H1 (cell line): ENCODE results near the gene PPP1R12B. TPM values are rescaled to one million over a fixed set of nuclear protein-coding genes. Genes with fewer than 3 reads are reported as not detected.

Experiments used
- CTCF ChIA-PET: fragments of 300-600 bp; sonication (Branson Sonifier 250); formaldehyde crosslinking; loops from one replicate; lab custom pipeline; 2021; ENCODE audit not compliant: partially characterized antibody; lab: Charles Lee
- POLR2A ChIA-PET: fragments of 300-600 bp; sonication (Branson Sonifier 250); formaldehyde crosslinking; loops from one replicate; lab custom pipeline; 2021; ENCODE audit warnings: inconsistent platforms; ENCODE audit not compliant: partially characterized antibody; lab: Charles Lee
- DNase-seq, 2 experiments: peaks; one replicate each; pipeline versions ENCODE4 v3.0.0 to v3.0.0-alpha.2; 2010 to 2022; ENCODE audit warnings: low spot score in 2 of 2, low read depth in 1 of 2, mixed read lengths in 1 of 2
- FAIRE-seq: peaks from 2 replicates; lab custom pipeline; 2011; peaks lifted over from hg19 to GRCh38; lab: Jason Lieb, UNC
- H2AFZ ChIP-seq: 2 replicates; pipeline ENCODE4 v1.8.1; 2012; ENCODE audit warnings: low read length, inconsistent platforms
- H2AK5ac ChIP-seq: 2 replicates; pipeline ENCODE4 v1.6.1; 2013; ENCODE audit warnings: low read depth, low read length
- H2BK120ac ChIP-seq: replicated peaks from 2 replicates; pipeline ENCODE3; 2013; ENCODE audit warnings: low read depth, low read length, inconsistent platforms
- H2BK12ac ChIP-seq: 2 replicates; pipeline ENCODE4 v1.6.1; 2013; ENCODE audit warnings: low read depth, low read length
- H2BK15ac ChIP-seq: 2 replicates; pipeline ENCODE4 v1.6.1; 2013; ENCODE audit warnings: low read length
- H2BK20ac ChIP-seq: 2 replicates; pipeline ENCODE4 v1.6.1; 2013; ENCODE audit warnings: low read length
- H2BK5ac ChIP-seq: 2 replicates; pipeline ENCODE4 v1.6.1; 2013; ENCODE audit warnings: low read depth, low read length
- H3K14ac ChIP-seq: 2 replicates; pipeline ENCODE4 v1.6.1; 2013; ENCODE audit warnings: inconsistent platforms; ENCODE audit not compliant: insufficient read length
- H3K18ac ChIP-seq: 2 replicates; pipeline ENCODE4 v1.6.1; 2013; ENCODE audit warnings: low read length; ENCODE audit errors: extremely low read depth
- H3K23ac ChIP-seq: 2 replicates; pipeline ENCODE4 v1.6.1; 2013; ENCODE audit warnings: inconsistent platforms; ENCODE audit not compliant: insufficient read length
- H3K23me2 ChIP-seq: 2 replicates; pipeline ENCODE4 v1.6.1; 2013; ENCODE audit warnings: low read depth, low read length
- H3K27ac ChIP-seq: 2 replicates; pipeline ENCODE4 v1.6.1; 2011; ENCODE audit warnings: low read depth, low read length, inconsistent platforms
- H3K27me3 ChIP-seq, 4 experiments: replicated peaks in 1 of 4; 1 replicate in 1 of 4; 2 replicates in 3 of 4; pipeline versions ENCODE4 v1.6.1 to v1.8.1; 2011 to 2013; ENCODE audit warnings: low read length in 3 of 4, mild to moderate bottlenecking in 3 of 4, inconsistent platforms in 2 of 4, mixed read lengths in 2 of 4, moderate library complexity in 1 of 4; ENCODE audit not compliant: control insufficient read depth in 3 of 4, insufficient read depth in 3 of 4; ENCODE audit errors: extremely low read depth in 1 of 4
- H3K36me3 ChIP-seq, 4 experiments: 2 replicates each; pipeline versions ENCODE4 v1.6.1 to v1.8.1; 2011 to 2013; ENCODE audit warnings: mild to moderate bottlenecking in 4 of 4, low read length in 3 of 4, moderate library complexity in 2 of 4, control low read depth in 1 of 4, inconsistent platforms in 1 of 4; ENCODE audit not compliant: insufficient read depth in 4 of 4, control insufficient read depth in 2 of 4
- H3K4ac ChIP-seq: replicated peaks from 2 replicates; pipeline ENCODE3; 2013; ENCODE audit warnings: low read length, low read depth, mixed read lengths, inconsistent platforms; ENCODE audit not compliant: insufficient read length
- H3K4me1 ChIP-seq, 4 experiments: replicated peaks in 1 of 4; 1 replicate in 1 of 4; 2 replicates in 3 of 4; pipeline versions ENCODE4 v1.6.1 to v1.8.1; 2011 to 2013; ENCODE audit warnings: low read length in 3 of 4, inconsistent platforms in 2 of 4, mixed read lengths in 1 of 4; ENCODE audit not compliant: insufficient read depth in 4 of 4, control insufficient read depth in 3 of 4
- H3K4me2 ChIP-seq, 2 experiments: 2 replicates each; pipeline versions ENCODE4 v1.6.1 to v1.8.1; 2011 to 2013; ENCODE audit warnings: low read depth in 2 of 2, low read length in 2 of 2, control low read depth in 1 of 2, inconsistent platforms in 1 of 2, mild to moderate bottlenecking in 1 of 2; ENCODE audit not compliant: insufficient read depth in 1 of 2
- H3K4me3 ChIP-seq, 4 experiments: fragments of 200-600, 300-600 bp in 1 of 4; sonication (generic), shearing (Covaris generic), sonication (Bioruptor Twin) in 1 of 4; 2 replicates each; pipeline versions ENCODE4 v1.5.1 to v1.8.1; 2011 to 2016; ENCODE audit warnings: low read length in 4 of 4, low read depth in 3 of 4, control low read depth in 2 of 4, inconsistent platforms in 2 of 4, mild to moderate bottlenecking in 2 of 4, mixed read lengths in 1 of 4, moderate library complexity in 1 of 4; ENCODE audit not compliant: insufficient read depth in 2 of 4; ENCODE audit errors: extremely low read depth in 1 of 4
- H3K56ac ChIP-seq: replicated peaks from 2 replicates; pipeline ENCODE3; 2013; ENCODE audit warnings: low read depth, mild to moderate bottlenecking, mixed read lengths, low read length, inconsistent platforms; ENCODE audit not compliant: insufficient read length
- H3K79me1 ChIP-seq: 2 replicates; pipeline ENCODE4 v1.6.1; 2013; ENCODE audit warnings: low read depth, low read length, control low read depth
- H3K79me2 ChIP-seq, 2 experiments: 2 replicates each; pipeline versions ENCODE4 v1.6.1 to v1.8.1; 2012 to 2013; ENCODE audit warnings: low read length in 2 of 2, mild to moderate bottlenecking in 2 of 2, inconsistent platforms in 1 of 2; ENCODE audit not compliant: insufficient read depth in 2 of 2, control insufficient read depth in 1 of 2
- H3K9ac ChIP-seq, 4 experiments: replicated peaks in 1 of 4; 1 replicate in 1 of 4; 2 replicates in 3 of 4; pipeline versions ENCODE4 v1.6.1 to v1.8.1; 2011 to 2013; ENCODE audit warnings: low read depth in 3 of 4, low read length in 3 of 4, control low read depth in 2 of 4, mild to moderate bottlenecking in 2 of 4, moderate library complexity in 2 of 4, inconsistent platforms in 1 of 4; ENCODE audit errors: extremely low read depth in 1 of 4
- H3K9me3 ChIP-seq, 2 experiments: 2 replicates each; pipeline versions ENCODE4 v1.6.1 to v1.8.1; 2012 to 2013; ENCODE audit warnings: mild to moderate bottlenecking in 2 of 2, moderate library complexity in 2 of 2, control low read depth in 1 of 2, inconsistent platforms in 1 of 2, low read depth in 1 of 2, low read length in 1 of 2, mixed read lengths in 1 of 2; ENCODE audit not compliant: insufficient read depth in 2 of 2
- H4K20me1 ChIP-seq, 2 experiments: replicated peaks in 1 of 2; 2 replicates each; pipeline versions ENCODE3 to v1.8.1; 2011 to 2013; ENCODE audit warnings: inconsistent platforms in 2 of 2, low read length in 2 of 2, mild to moderate bottlenecking in 1 of 2; ENCODE audit not compliant: insufficient read depth in 2 of 2, control insufficient read depth in 1 of 2
- H4K5ac ChIP-seq: 2 replicates; pipeline ENCODE4 v1.6.1; 2013; ENCODE audit warnings: low read length, low read depth, mixed read lengths, inconsistent platforms; ENCODE audit not compliant: insufficient read length
- H4K8ac ChIP-seq: 2 replicates; pipeline ENCODE4 v1.8.0; 2013; ENCODE audit warnings: mild to moderate bottlenecking, moderate library complexity, low read length, inconsistent platforms; ENCODE audit not compliant: insufficient read depth; ENCODE audit errors: extremely low read depth
- H4K91ac ChIP-seq: replicated peaks from 2 replicates; pipeline ENCODE3; 2013; ENCODE audit warnings: low read length, mixed read lengths, inconsistent platforms; ENCODE audit not compliant: insufficient read length
- BCL11A ChIP-seq, 2 experiments: IDR thresholded peaks; one replicate each; pipeline ENCODE4 v1.6.1; 2011; ENCODE audit warnings: low read depth in 2 of 2, low read length in 2 of 2, mild to moderate bottlenecking in 2 of 2
- CEBPB ChIP-seq: IDR thresholded peaks from 2 replicates; pipeline ENCODE4 v1.6.1; 2012; ENCODE audit warnings: low read depth, low read length
- JUN ChIP-seq: IDR thresholded peaks from 2 replicates; pipeline ENCODE4 v1.6.1; 2011; ENCODE audit warnings: low read depth, mild to moderate bottlenecking, improper control_type of control experiment, low read length
- SP2 ChIP-seq: IDR thresholded peaks from 2 replicates; pipeline ENCODE4 v1.6.1; 2012; ENCODE audit warnings: mild to moderate bottlenecking, low read length, inconsistent platforms
- WGBS, 2 experiments: shearing (Covaris generic) in 1 of 2; methylation state at CpG; one replicate each; pipeline versions ENCODE4 v1.1.6 to v1.1.7; 2013 to 2015; ENCODE audit warnings: low lambda C conversion rate in 2 of 2, mixed read lengths in 2 of 2, inconsistent platforms in 1 of 2, low coverage in 1 of 2, missing lambda C conversion rate in 1 of 2; ENCODE audit not compliant: insufficient replicate concordance in 2 of 2, insufficient coverage in 1 of 2, insufficient read length in 1 of 2; ENCODE audit errors: extremely low coverage in 1 of 2, missing lambda C conversion rate in 1 of 2; 5-methylcytosine and 5-hydroxymethylcytosine counted together
- polyA plus RNA-seq, 7 experiments: library from polyadenylated mRNA; depleted of rRNA in 3 of 7; stranded (reverse) in 5 of 7; unstranded in 2 of 7; fragments of >200 nt in 5 of 7; fragments of 200-250 nt in 2 of 7; gene quantifications; 1 replicate in 5 of 7; 2 replicates in 1 of 7; 4 replicates in 1 of 7; pipeline versions ENCODE4 v1.2.1 to v1.2.3, GENCODE V29; 2011 to 2013; ENCODE audit warnings: missing spikeins in 2 of 7, mixed read lengths in 2 of 7
- total RNA-seq: library from RNA; stranded (reverse); fragmentation: NEBNext Ultra II Directional; extraction: Animal tissue kit (Norgen Biotek cat#: 25700); gene quantifications from 2 replicates; pipeline ENCODE4 v1.2.1, GENCODE V29; 2021
- TF ChIP-seq, protein P1 (sequence below): IDR thresholded peaks from 2 replicates; pipeline ENCODE4 v1.6.1; 2011; ENCODE audit warnings: low read depth, mild to moderate bottlenecking, low read length; ENCODE audit not compliant: insufficient read depth

PPP1R12B gene
- total and polyA plus RNA-seq, 2 of the 8 experiments (the other 6 are each of a cell fraction or from before 2014, with no cell fraction given): 7.9 to 18.7 TPM

DNA sequence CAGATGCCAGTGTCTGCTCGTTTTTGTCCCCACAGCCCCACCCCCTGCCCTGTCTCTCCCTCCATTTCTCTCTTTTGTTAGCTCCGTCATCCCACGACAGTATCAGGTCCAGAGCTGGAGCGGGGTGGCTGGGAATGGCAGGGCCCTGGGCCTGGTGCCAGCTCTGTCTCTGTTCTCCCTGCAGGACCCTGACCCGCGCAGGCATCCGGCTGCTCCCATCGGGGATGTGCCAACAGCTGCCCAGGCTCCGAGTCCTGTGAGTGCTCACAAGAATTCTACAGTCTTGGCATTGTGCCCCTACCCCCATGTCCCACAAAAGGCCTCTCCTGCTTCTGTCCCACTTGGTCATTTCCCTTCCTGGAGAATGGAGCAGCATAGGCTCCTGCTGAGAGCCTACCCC, 44.1 kb upstream of the PPP1R12B start:
- no peak overlapping the region for H2BK5ac ChIP-seq
- no peak overlapping the region for H2AFZ ChIP-seq
- H2BK12ac ChIP-seq: no peak overlapping the region
- no peak overlapping the region for H4K8ac ChIP-seq
- POLR2A ChIA-PET: no interaction called here
- H3K14ac ChIP-seq: no peak overlapping the region
- H3K27me3 ChIP-seq: no peaks in the 10 kb centered on the region; a peak in 1 of 7 replicates
- H3K4me3 ChIP-seq: no peak overlapping the region
- H3K4me2 ChIP-seq: no peak overlapping the region
- FAIRE-seq (no peak), DNase-seq (no peak)
- H3K23ac ChIP-seq: no peak overlapping the region
- H3K56ac ChIP-seq: no peak overlapping the region
- no peak overlapping the region for H2AK5ac ChIP-seq
- H3K36me3 ChIP-seq: no peaks in the 10 kb centered on the region
- H3K18ac ChIP-seq: no peak overlapping the region
- no peaks in the 10 kb centered on the region for H3K4me1 ChIP-seq
- no peak overlapping the region for H3K4ac ChIP-seq
- TF ChIP-seq SP2: no peak
- TF ChIP-seq CEBPB: no peak
- TF ChIP-seq JUN: no peak
- TF ChIP-seq BCL11A (IDR thresholded peaks at IDR 0.05; ENCODE audit: low read depth in 2 of 2, low read length in 2 of 2): no peak
- TF ChIP-seq, protein P1, sequence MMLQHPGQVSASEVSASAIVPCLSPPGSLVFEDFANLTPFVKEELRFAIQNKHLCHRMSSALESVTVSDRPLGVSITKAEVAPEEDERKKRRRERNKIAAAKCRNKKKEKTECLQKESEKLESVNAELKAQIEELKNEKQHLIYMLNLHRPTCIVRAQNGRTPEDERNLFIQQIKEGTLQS: no peak
- 95% methylated on average over 8 of the region's 9 CpGs; no CpG with 5 or more reads in 1 of the 2 experiments for WGBS, 2 experiments
- H4K5ac ChIP-seq: no peak overlapping the region
- H4K20me1 ChIP-seq: no peaks in the 10 kb centered on the region
- no peak overlapping the region for H2BK120ac ChIP-seq
- H4K91ac ChIP-seq: no peak overlapping the region
- no peak overlapping the region for H3K27ac ChIP-seq
- no peak overlapping the region for H3K9ac ChIP-seq
- H3K23me2 ChIP-seq: no peaks in the 10 kb centered on the region
- H2BK20ac ChIP-seq: no peak overlapping the region
- CTCF ChIA-PET: interaction anchor here (0.6 to 9.3 kb wide), 11 partner anchors 11 to 724 kb away, joined by 3 to 67 read pairs (median 9); partner anchors contain the start of gene LGR6
- no peaks in the 10 kb centered on the region; a peak in 1 of 4 replicates for H3K9me3 ChIP-seq
- no peaks in the 10 kb centered on the region for H3K79me2 ChIP-seq
- H2BK15ac ChIP-seq: no peak overlapping the region
- H3K79me1 ChIP-seq: no peaks in the 10 kb centered on the region
